Measurements from ENCODE around the gene BRF1. TPM values are rescaled to one million over a fixed set of nuclear protein-coding genes. Genes with fewer than 3 reads are reported as not detected.
A peak's percentile ranks its signal among the peaks of the same experiment; 100 is the strongest.

BRF1 gene
- total RNA-seq, 1 donor from 2014 or later: 48.4 TPM

- DNase-seq (ENCODE audit: low spot score) (no peak), ATAC-seq (peak; percentile 32)
- intact Hi-C loops (cut with DNase I): no loop called here
Observed at GRCh38 chr14:105324080-105324778, 23.4 kb upstream of the BRF1 start.

GRCh38 chr14:105323663-105324062 lies 22.9 kb upstream of the BRF1 start:
- no peak for ATAC-seq
- intact Hi-C loops (cut with DNase I): no loop called here
- no peak for DNase-seq (ENCODE audit: low spot score)

- intact Hi-C loops (cut with DNase I): no loop called here
- ATAC-seq: no peak
- no peak for DNase-seq (ENCODE audit: low spot score)
Observed at GRCh38 chr14:105322791-105323556, 22.2 kb upstream of the BRF1 start.

GRCh38 chr14:105317546-105317945 lies 16.7 kb upstream of the BRF1 start:
- intact Hi-C loops (cut with DNase I): no loop called here
- peak; percentile 20 for ATAC-seq
- no peak for DNase-seq (ENCODE audit: low spot score)

GRCh38 chr14:105316968-105317510 lies 16.2 kb upstream of the BRF1 start:
- ATAC-seq: no peak
- DNase-seq (ENCODE audit: low spot score): no peak
- intact Hi-C loops (cut with DNase I): no loop called here

GRCh38 chr14:105316577-105316941 lies 15.8 kb upstream of the BRF1 start:
- intact Hi-C loops (cut with DNase I): no loop called here
- ATAC-seq (no peak), DNase-seq (ENCODE audit: low spot score) (no peak)

GRCh38 chr14:105315941-105316576 lies 15.3 kb upstream of the BRF1 start:
- intact Hi-C loops (cut with DNase I): no loop called here
- ATAC-seq: peak; percentile 18

GRCh38 chr14:105315211-105315721 lies 14.5 kb upstream of the BRF1 start:
- intact Hi-C loops (cut with DNase I): no loop called here

More at GRCh38 chr14:105315941-105316576, 15.3 kb upstream of the BRF1 start:
- DNase-seq (ENCODE audit: low spot score): no peak

GRCh38 chr14:105314287-105315200 lies 13.7 kb upstream of the BRF1 start, which contains the start of gene PACS2:
PACS2 (plus strand) TSS chr14:105314748; CDS start chr14:105314919, 171 bp downstream.
- DNase-seq (ENCODE audit: low spot score) (peak; percentile 85), ATAC-seq (peak; percentile 86)
- intact Hi-C loops (cut with DNase I): no loop called here

More at GRCh38 chr14:105315211-105315721, 14.5 kb upstream of the BRF1 start:
- DNase-seq (ENCODE audit: low spot score): no peak
- peak; percentile 7 for ATAC-seq

- DNase-seq (ENCODE audit: low spot score): peak; percentile 77
- intact Hi-C loops (cut with DNase I): no loop called here
- ATAC-seq: peak; percentile 21
Observed at GRCh38 chr14:105313381-105314286, 12.8 kb upstream of the BRF1 start.

- ATAC-seq: no peak
- no peak for DNase-seq (ENCODE audit: low spot score)
- intact Hi-C loops (cut with DNase I): no loop called here
Observed at GRCh38 chr14:105312973-105313372, 12.2 kb upstream of the BRF1 start.

GRCh38 chr14:105311838-105312237 lies 11.0 kb upstream of the BRF1 start:
- no peak for ATAC-seq
- intact Hi-C loops (cut with DNase I): no loop called here
- no peak for DNase-seq (ENCODE audit: low spot score)

- no peak for ATAC-seq
- intact Hi-C loops (cut with DNase I): no loop called here
- DNase-seq (ENCODE audit: low spot score): no peak
Observed at GRCh38 chr14:105309371-105309770, 8.6 kb upstream of the BRF1 start.

- DNase-seq (ENCODE audit: low spot score): no peak
- intact Hi-C loops (cut with DNase I): no loop called here
- ATAC-seq: no peak
Observed at GRCh38 chr14:105307052-105307727, 6.4 kb upstream of the BRF1 start.

- intact Hi-C loops (cut with DNase I): no loop called here
- DNase-seq (ENCODE audit: low spot score) (no peak), ATAC-seq (no peak)
Observed at GRCh38 chr14:105305791-105306190, 5.0 kb upstream of the BRF1 start.

GRCh38 chr14:105305345-105305744 lies 4.5 kb upstream of the BRF1 start:
- intact Hi-C loops (cut with DNase I): no loop called here
- no peak for DNase-seq (ENCODE audit: low spot score)
- ATAC-seq: no peak

GRCh38 chr14:105304565-105304964 lies 3.8 kb upstream of the BRF1 start:
- intact Hi-C loops (cut with DNase I): no loop called here
- DNase-seq (ENCODE audit: low spot score) (no peak), ATAC-seq (no peak)
